Neuronal stem cell (in vitro differentiated cells): ENCODE measurements around the gene HAUS6.

Experiments
- DNase-seq: peaks from one replicate; pipeline ENCODE4 v3.0.0-alpha.2; 2013; ENCODE audit warnings: low spot score
- H2AFZ ChIP-seq: one replicate; pipeline ENCODE4 v1.6.1; 2013; ENCODE audit warnings: mild to moderate bottlenecking, low read length, inconsistent platforms
- H2AK5ac ChIP-seq: 2 replicates; pipeline ENCODE4 v1.6.1; 2013; ENCODE audit warnings: low read depth, mild to moderate bottlenecking, inconsistent platforms, low read length, moderate library complexity, mixed read lengths
- H2BK120ac ChIP-seq: 2 replicates; pipeline ENCODE4 v1.6.1; 2013; ENCODE audit warnings: low read depth, mild to moderate bottlenecking, inconsistent platforms, low read length, moderate library complexity, mixed read lengths
- H2BK12ac ChIP-seq: one replicate; pipeline ENCODE4 v1.6.1; 2013; ENCODE audit warnings: low read length, inconsistent platforms
- H2BK15ac ChIP-seq: 2 replicates; pipeline ENCODE4 v1.6.1; 2013; ENCODE audit warnings: mild to moderate bottlenecking, low read length, inconsistent platforms, mixed read lengths
- H2BK5ac ChIP-seq: one replicate; pipeline ENCODE4 v1.6.1; 2013; ENCODE audit warnings: inconsistent platforms, mild to moderate bottlenecking, low read length, moderate library complexity
- H3K14ac ChIP-seq: one replicate; pipeline ENCODE4 v1.6.1; 2013; ENCODE audit warnings: low read length, inconsistent platforms
- H3K18ac ChIP-seq: 2 replicates; pipeline ENCODE4 v1.6.1; 2013; ENCODE audit warnings: low read length, inconsistent platforms
- H3K23ac ChIP-seq: 2 replicates; pipeline ENCODE4 v1.6.1; 2013; ENCODE audit warnings: low read depth, mild to moderate bottlenecking, mixed read lengths, low read length, inconsistent platforms; ENCODE audit not compliant: poor library complexity
- H3K27ac ChIP-seq: replicated peaks from 3 replicates; pipeline ENCODE4 v1.5.1; 2013; ENCODE audit warnings: low read length, inconsistent platforms
- H3K27me3 ChIP-seq, 3 experiments: 2 replicates each; pipeline ENCODE4 v1.6.1; 2013; ENCODE audit warnings: low read length in 3 of 3, mild to moderate bottlenecking in 2 of 3, inconsistent platforms in 1 of 3, low read depth in 1 of 3, mixed read lengths in 1 of 3, moderate library complexity in 1 of 3; ENCODE audit not compliant: control insufficient read depth in 3 of 3, insufficient read depth in 3 of 3
- H3K36me3 ChIP-seq, 2 donors: replicated peaks in 1 of 2; 2 replicates each; pipeline ENCODE4 v1.6.1; 2013; ENCODE audit warnings: low read length in 2 of 2; ENCODE audit not compliant: control insufficient read depth in 2 of 2, insufficient read depth in 2 of 2
- H3K4ac ChIP-seq: 2 replicates; pipeline ENCODE4 v1.6.1; 2013; ENCODE audit warnings: inconsistent platforms, mild to moderate bottlenecking, low read length, moderate library complexity
- H3K4me1 ChIP-seq, 2 donors: 1 replicate in 1 of 2; 2 replicates in 1 of 2; pipeline ENCODE4 v1.6.1; 2013; ENCODE audit warnings: low read length in 2 of 2, low read depth in 1 of 2; ENCODE audit not compliant: control insufficient read depth in 2 of 2, insufficient read depth in 1 of 2
- H3K4me2 ChIP-seq: one replicate; pipeline ENCODE4 v1.6.1; 2013; ENCODE audit warnings: mild to moderate bottlenecking, low read length, inconsistent platforms; ENCODE audit not compliant: insufficient read depth, poor library complexity, severe bottlenecking
- H3K4me3 ChIP-seq, 2 donors: 2 replicates each; pipeline ENCODE4 v1.5.1; 2013; ENCODE audit warnings: low read length in 2 of 2, mild to moderate bottlenecking in 2 of 2, inconsistent platforms in 1 of 2, moderate library complexity in 1 of 2
- H3K79me1 ChIP-seq: one replicate; pipeline ENCODE4 v1.6.1; 2013; ENCODE audit warnings: low read depth, mild to moderate bottlenecking, inconsistent platforms, low read length, moderate library complexity
- H3K9ac ChIP-seq: one replicate; pipeline ENCODE4 v1.6.1; 2013; ENCODE audit warnings: mild to moderate bottlenecking, low read depth, low read length, inconsistent platforms; ENCODE audit not compliant: poor library complexity
- H3K9me3 ChIP-seq, 2 donors: replicated peaks in 1 of 2; 2 replicates each; pipeline versions ENCODE3 to v1.6.1; 2013; ENCODE audit warnings: low read length in 2 of 2, mild to moderate bottlenecking in 2 of 2, inconsistent platforms in 1 of 2, low read depth in 1 of 2, mixed read lengths in 1 of 2, moderate library complexity in 1 of 2; ENCODE audit not compliant: control insufficient read depth in 2 of 2, insufficient read depth in 1 of 2
- H4K8ac ChIP-seq: one replicate; pipeline ENCODE4 v1.6.1; 2013; ENCODE audit warnings: low read depth, mild to moderate bottlenecking, inconsistent platforms, low read length, moderate library complexity
- H4K91ac ChIP-seq: one replicate; pipeline ENCODE4 v1.6.1; 2013; ENCODE audit warnings: low read length, low read depth, mild to moderate bottlenecking, inconsistent platforms; ENCODE audit not compliant: poor library complexity
- WGBS, 2 donors: extraction: QIAGEN DNeasy Blood & Tissue Kit; methylation state at CpG; one replicate each; pipeline ENCODE4 v1.1.7; 2013; ENCODE audit warnings: missing lambda C conversion rate in 2 of 2, mixed read lengths in 1 of 2; ENCODE audit not compliant: insufficient read length in 2 of 2, insufficient replicate concordance in 1 of 2; ENCODE audit errors: extremely low coverage in 2 of 2; 5-methylcytosine and 5-hydroxymethylcytosine counted together

The HAUS6 gene

GRCh38 chr9:19120877-19121276 lies 18.2 kb upstream of the HAUS6 start:
- no peak overlapping the region for H2AK5ac ChIP-seq
- peaks cover 0 to 50% of the 10 kb centered on the region in 2 donors for H3K36me3 ChIP-seq
- no peak overlapping the region for H4K8ac ChIP-seq
- no peaks in the 10 kb centered on the region for H3K27me3 ChIP-seq
- no peak overlapping the region for H2BK12ac ChIP-seq
- H3K9ac ChIP-seq = no peak overlapping the region
- no peak overlapping the region for H3K18ac ChIP-seq
- H2AFZ ChIP-seq = no peak overlapping the region
- H3K9me3 ChIP-seq = peaks cover 0 to under 1% of the 10 kb centered on the region in 2 donors
- no peak overlapping the region for H2BK5ac ChIP-seq
- peaks cover 5% of the 10 kb centered on the region for H3K79me1 ChIP-seq
- no peak overlapping the region for H3K14ac ChIP-seq
- no peak overlapping the region for H3K4me3 ChIP-seq
- no peak overlapping the region for H2BK15ac ChIP-seq
- no peak overlapping the region for H3K4me2 ChIP-seq
- no peak overlapping the region for H3K4ac ChIP-seq
- H2BK120ac ChIP-seq = no peak overlapping the region
- DNase-seq = no peak
- no CpG with 5 or more reads among the region's 6 CpGs for whole genome bisulfite sequencing, 2 donors
- no peak overlapping the region for H3K23ac ChIP-seq
- no peak overlapping the region for H4K91ac ChIP-seq
- peaks cover under 1 to 5% of the 10 kb centered on the region in 2 donors for H3K4me1 ChIP-seq
- no peak overlapping the region for H3K27ac ChIP-seq

- H3K18ac ChIP-seq = no peak overlapping the region
- no peak overlapping the region for H2AFZ ChIP-seq
- H3K14ac ChIP-seq = no peak overlapping the region
- H3K4me3 ChIP-seq = no peak overlapping the region
- no peak overlapping the region for H2BK15ac ChIP-seq
- H2BK5ac ChIP-seq = no peak overlapping the region
- peaks cover 0 to 52% of the 10 kb centered on the region in 2 donors for H3K36me3 ChIP-seq
- H3K4me2 ChIP-seq = no peak overlapping the region
- no peak overlapping the region for H4K8ac ChIP-seq
- H4K91ac ChIP-seq = no peak overlapping the region
- no peak overlapping the region for H2BK12ac ChIP-seq
- H3K4ac ChIP-seq = no peak overlapping the region
- H3K9me3 ChIP-seq = no peaks in the 10 kb centered on the region
- peaks cover 5% of the 10 kb centered on the region for H3K79me1 ChIP-seq
- no peaks in the 10 kb centered on the region for H3K27me3 ChIP-seq
- no peak overlapping the region for H3K23ac ChIP-seq
- no peak for DNase-seq
- whole genome bisulfite sequencing, 2 donors = no CpG with 5 or more reads among the region's 7 CpGs
- peaks cover 0 to 5% of the 10 kb centered on the region in 2 donors for H3K4me1 ChIP-seq
- no peak overlapping the region for H3K9ac ChIP-seq
- no peak overlapping the region for H3K27ac ChIP-seq
- no peak overlapping the region for H2AK5ac ChIP-seq
- no peak overlapping the region for H2BK120ac ChIP-seq
Measured at GRCh38 chr9:19119801-19120440, 17.2 kb upstream of the HAUS6 start.

- Histone ChIP-seq H2BK15ac (no peak overlapping the region), H3K4me3 (no peak overlapping the region), H4K8ac (no peak overlapping the region), H3K27me3 (no peaks in the 10 kb centered on the region), H4K91ac (no peak overlapping the region), H3K4ac (no peak overlapping the region), H3K18ac (no peak overlapping the region), H3K9ac (no peak overlapping the region), H2BK120ac (no peak overlapping the region), H2AFZ (no peak overlapping the region), H2BK5ac (no peak overlapping the region), H3K23ac (no peak overlapping the region), H3K27ac (no peak overlapping the region), H3K9me3 (no peaks in the 10 kb centered on the region), H3K4me2 (no peak overlapping the region), H2AK5ac (no peak overlapping the region), H3K36me3 (peaks cover 0 to 54% of the 10 kb centered on the region in 2 donors), H3K79me1 (peaks cover 5% of the 10 kb centered on the region), H3K4me1 (peaks cover 0 to 5% of the 10 kb centered on the region in 2 donors), H3K14ac (no peak overlapping the region), H2BK12ac (no peak overlapping the region)
- WGBS, 2 donors = no CpG with 5 or more reads among the region's 3 CpGs
- DNase-seq = no peak
Measured at GRCh38 chr9:19119246-19119645, 16.5 kb upstream of the HAUS6 start.

GRCh38 chr9:19117039-19117716 lies 14.5 kb upstream of the HAUS6 start:
- Histone ChIP-seq H3K4me1 (peaks cover 0 to 5% of the 10 kb centered on the region in 2 donors), H4K91ac (no peak overlapping the region), H3K14ac (no peak overlapping the region), H3K36me3 (peaks cover 0 to 44% of the 10 kb centered on the region in 2 donors), H3K27ac (no peak overlapping the region), H3K18ac (no peak overlapping the region), H3K9me3 (no peaks in the 10 kb centered on the region), H2BK12ac (no peak overlapping the region), H4K8ac (no peak overlapping the region), H3K4me3 (no peak overlapping the region), H2BK15ac (no peak overlapping the region), H3K9ac (no peak overlapping the region), H3K79me1 (peaks cover 5% of the 10 kb centered on the region), H2BK120ac (no peak overlapping the region), H2AFZ (no peak overlapping the region), H3K4ac (no peak overlapping the region), H3K23ac (no peak overlapping the region), H3K27me3 (no peaks in the 10 kb centered on the region), H2BK5ac (no peak overlapping the region), H2AK5ac (no peak overlapping the region), H3K4me2 (no peak overlapping the region)
- WGBS, 2 donors = no CpG with 5 or more reads among the region's 5 CpGs
- no peak for DNase-seq
